NCI-H2196 (cell line): Measurements from ENCODE around the gene SNX27.

Experiments used
- DNase-seq: peaks from one replicate; lab custom pipeline; 2025; ENCODE audit not compliant: unreplicated experiment; lab: John Stamatoyannopoulos, UW

Gene SNX27

GRCh38 chr1:151611832-151612500 is at the start of gene SNX27:
Gene SNX27, plus strand, starts transcription at chr1:151612050. Its CDS starts 152 bp downstream, at chr1:151612202.
- DNase-seq, result peak; percentile 89

GRCh38 chr1:151562661-151563060 is 49.2 kb upstream of the SNX27 start:
- DNase-seq, result no peak

- no peak for DNase-seq
Measured at GRCh38 chr1:151563376-151563775, 48.5 kb upstream of the SNX27 start.

- DNase-seq, result no peak
Measured at GRCh38 chr1:151565502-151566189, 46.2 kb upstream of the SNX27 start.

GRCh38 chr1:151568626-151569088 is 43.2 kb upstream of the SNX27 start:
- no peak for DNase-seq

- peak; percentile 55 for DNase-seq
Measured at GRCh38 chr1:151570819-151571218, 41.0 kb upstream of the SNX27 start.

GRCh38 chr1:151574575-151575529 is 37.0 kb upstream of the SNX27 start:
- DNase-seq, result no peak

GRCh38 chr1:151577173-151577572 is 34.7 kb upstream of the SNX27 start:
- no peak for DNase-seq

GRCh38 chr1:151578941-151579340 is 32.9 kb upstream of the SNX27 start:
- no peak for DNase-seq

- no peak for DNase-seq
Measured at GRCh38 chr1:151579436-151580225, 32.2 kb upstream of the SNX27 start.

GRCh38 chr1:151581451-151581850 is 30.4 kb upstream of the SNX27 start:
- no peak for DNase-seq

- DNase-seq, result no peak
Measured at GRCh38 chr1:151581921-151582320, 29.9 kb upstream of the SNX27 start.

- no peak for DNase-seq
Measured at GRCh38 chr1:151583796-151584195, 28.1 kb upstream of the SNX27 start.

GRCh38 chr1:151584278-151584677 is 27.6 kb upstream of the SNX27 start:
- DNase-seq, result no peak

- DNase-seq, result no peak
Measured at GRCh38 chr1:151584780-151585179, 27.1 kb upstream of the SNX27 start.

GRCh38 chr1:151585622-151586021 is 26.2 kb upstream of the SNX27 start:
- peak; percentile 57 for DNase-seq

- no peak for DNase-seq
Measured at GRCh38 chr1:151590961-151591360, 20.9 kb upstream of the SNX27 start.

- no peak for DNase-seq
Measured at GRCh38 chr1:151593730-151594129, 18.1 kb upstream of the SNX27 start.

GRCh38 chr1:151594143-151594625 is 17.7 kb upstream of the SNX27 start:
- DNase-seq, result peak; percentile 80

GRCh38 chr1:151596166-151596953 is 15.5 kb upstream of the SNX27 start:
- DNase-seq, result no peak
